Measurements from ENCODE around the gene GAB2. TPM values are rescaled to one million over a fixed set of nuclear protein-coding genes. Genes with fewer than 3 reads are reported as not detected.
"Not testable (repeated sequence)": the region's sequence is repeated elsewhere in the genome, so short reads cannot be mapped to it uniquely, and the experiment has no call there.

The GAB2 gene
- total RNA-seq, 1 donor from 2014 or later: 10.4 TPM

DNA sequence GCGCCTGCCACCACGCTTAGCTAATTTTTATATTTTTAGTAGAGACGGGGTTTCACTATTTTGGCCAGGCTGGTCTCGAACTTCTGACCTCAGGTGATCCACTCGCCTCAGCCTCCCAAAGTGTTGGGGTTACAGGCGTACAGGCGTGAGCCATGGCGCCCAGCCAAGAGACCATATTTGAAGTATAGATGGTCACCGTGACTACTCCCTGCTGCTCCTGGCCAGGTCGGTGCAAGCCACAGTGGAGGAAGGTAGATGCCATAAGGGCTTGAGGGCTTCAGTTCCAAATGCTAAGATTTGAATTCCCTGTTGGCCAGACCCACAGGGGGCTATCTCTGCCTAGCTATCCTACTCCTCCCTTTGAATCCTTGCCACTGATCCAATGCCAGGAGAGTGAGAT is 194.9 kb downstream of the GAB2 start:
- not testable (repeated sequence) for H3K4me1 ChIP-seq (ENCODE audit: control insufficient read depth in 3 of 3, insufficient read depth in 3 of 3, low read length in 3 of 3); H3K27me3 ChIP-seq (ENCODE audit: control insufficient read depth in 3 of 3, insufficient read depth in 3 of 3, low read length in 3 of 3); H3K27ac ChIP-seq (ENCODE audit: low read depth, low read length); H3K4me3 ChIP-seq (ENCODE audit: low read length in 3 of 3); H3K9ac ChIP-seq (ENCODE audit: low read depth in 1 of 3, low read length in 3 of 3); H3K9me3 ChIP-seq (ENCODE audit: control insufficient read depth in 3 of 3, low read length in 3 of 3)
- peaks cover 44 to 64% (median 64%) of the 10 kb centered on the region in 3 donors for H3K36me3 ChIP-seq (ENCODE audit: control insufficient read depth in 3 of 3, insufficient read depth in 3 of 3, low read length in 3 of 3)

DNA sequence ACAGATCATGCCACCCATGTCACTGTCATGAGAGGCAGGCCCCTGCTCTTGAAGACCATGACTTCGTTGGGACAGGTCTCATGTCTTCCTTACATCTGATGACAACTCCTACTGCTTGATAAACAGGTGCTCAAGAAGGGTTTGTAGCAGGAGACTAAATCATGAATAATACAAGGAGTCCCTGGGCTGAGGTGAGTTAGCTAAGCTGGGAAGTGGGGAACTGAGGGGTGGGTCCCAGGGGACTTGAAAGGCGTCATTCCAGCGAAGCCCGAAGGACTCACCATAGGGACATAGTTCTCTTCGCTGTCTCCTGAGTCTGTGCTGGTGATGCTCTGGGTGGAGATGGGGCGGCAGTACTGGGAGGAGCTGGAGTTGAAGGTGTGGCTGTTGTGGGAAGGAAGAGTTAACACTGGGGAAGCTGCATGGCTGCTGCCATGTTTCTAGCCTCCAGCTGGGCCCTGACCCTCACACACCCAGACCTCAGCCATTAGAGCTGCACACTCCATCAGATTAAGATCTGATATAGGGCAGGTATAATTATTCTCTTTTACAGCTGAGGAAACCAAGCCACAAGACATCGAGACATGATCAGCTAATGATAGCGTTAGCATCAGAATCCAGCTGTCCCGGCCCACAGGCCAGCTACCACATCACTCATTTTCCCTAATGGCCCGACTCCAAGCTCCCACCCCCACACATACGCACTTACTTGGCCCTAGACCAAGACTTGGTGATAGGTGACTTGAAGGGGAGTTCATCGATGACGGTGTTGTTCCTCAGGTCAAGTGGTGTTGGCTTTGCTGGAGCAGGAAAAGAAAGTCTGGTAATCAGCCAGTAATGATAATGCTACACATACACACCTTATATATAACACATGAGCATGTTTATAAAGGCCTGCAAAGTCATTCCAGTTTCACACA is 196.0 kb downstream of the GAB2 start:
- H3K9me3 ChIP-seq (ENCODE audit: control insufficient read depth in 3 of 3, low read length in 3 of 3): no peaks in the 10 kb centered on the region
- no peak overlapping the region for H3K4me3 ChIP-seq (ENCODE audit: low read length in 3 of 3)
- H3K27ac ChIP-seq (ENCODE audit: low read depth, low read length): no peak overlapping the region
- no peak overlapping the region for H3K9ac ChIP-seq (ENCODE audit: low read depth in 1 of 3, low read length in 3 of 3)
- peaks cover 47 to 68% (median 65%) of the 10 kb centered on the region in 3 donors for H3K36me3 ChIP-seq (ENCODE audit: control insufficient read depth in 3 of 3, insufficient read depth in 3 of 3, low read length in 3 of 3)
- H3K27me3 ChIP-seq (ENCODE audit: control insufficient read depth in 3 of 3, insufficient read depth in 3 of 3, low read length in 3 of 3): no peaks in the 10 kb centered on the region
- no peaks in the 10 kb centered on the region for H3K4me1 ChIP-seq (ENCODE audit: control insufficient read depth in 3 of 3, insufficient read depth in 3 of 3, low read length in 3 of 3)

DNA sequence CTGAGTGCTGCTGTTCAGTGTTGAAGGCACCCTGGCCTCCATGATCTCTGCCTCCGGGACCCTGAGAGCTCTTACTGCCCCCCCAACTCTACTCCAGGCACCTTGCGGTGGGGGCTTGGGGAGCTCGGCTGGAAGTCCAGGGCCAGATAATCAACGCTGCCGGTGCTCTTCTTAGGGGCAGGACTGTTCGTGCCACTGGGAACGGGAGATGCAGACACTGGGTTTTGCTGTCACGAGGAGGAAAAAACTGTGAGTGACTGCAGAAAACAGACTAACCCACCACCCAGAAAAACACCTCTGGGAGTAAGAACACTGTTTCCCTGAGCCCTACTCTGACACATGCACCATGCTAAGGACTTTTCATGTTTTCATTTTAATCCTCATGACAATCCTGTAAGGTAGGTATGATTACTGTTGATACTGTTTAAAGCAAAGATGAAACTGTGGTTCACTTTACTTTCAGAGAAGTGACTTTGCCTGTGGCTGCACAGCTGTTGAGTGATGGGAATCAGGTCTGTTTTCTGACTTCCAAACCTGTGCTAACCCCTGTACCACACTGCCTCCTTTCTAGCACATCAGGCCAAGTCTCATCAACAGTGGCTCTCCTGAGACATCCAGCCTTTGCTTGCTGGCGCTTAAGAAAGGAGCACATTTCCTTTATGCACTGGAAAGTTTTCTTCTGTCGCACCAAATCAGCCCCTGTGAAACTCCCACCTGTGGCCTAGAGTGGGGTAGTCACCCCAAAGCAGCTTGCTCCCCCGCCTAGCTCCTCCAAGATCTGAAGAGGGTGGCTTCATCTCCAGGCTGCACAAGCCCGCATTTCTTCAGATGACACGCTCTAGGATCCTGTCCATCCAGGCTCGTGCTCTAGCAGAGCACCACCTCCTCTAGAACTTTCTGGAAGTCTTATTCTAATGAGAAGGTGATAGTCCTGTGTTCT is 197.1 kb downstream of the GAB2 start:
- no peaks in the 10 kb centered on the region for H3K4me1 ChIP-seq (ENCODE audit: control insufficient read depth in 3 of 3, insufficient read depth in 3 of 3, low read length in 3 of 3)
- no peaks in the 10 kb centered on the region for H3K9me3 ChIP-seq (ENCODE audit: control insufficient read depth in 3 of 3, low read length in 3 of 3)
- H3K4me3 ChIP-seq (ENCODE audit: low read length in 3 of 3): no peak overlapping the region
- H3K27ac ChIP-seq (ENCODE audit: low read depth, low read length): no peak overlapping the region
- no peaks in the 10 kb centered on the region for H3K27me3 ChIP-seq (ENCODE audit: control insufficient read depth in 3 of 3, insufficient read depth in 3 of 3, low read length in 3 of 3)
- no peak overlapping the region for H3K9ac ChIP-seq (ENCODE audit: low read depth in 1 of 3, low read length in 3 of 3)
- peaks cover 54 to 66% (median 57%) of the 10 kb centered on the region in 3 donors for H3K36me3 ChIP-seq (ENCODE audit: control insufficient read depth in 3 of 3, insufficient read depth in 3 of 3, low read length in 3 of 3)

DNA sequence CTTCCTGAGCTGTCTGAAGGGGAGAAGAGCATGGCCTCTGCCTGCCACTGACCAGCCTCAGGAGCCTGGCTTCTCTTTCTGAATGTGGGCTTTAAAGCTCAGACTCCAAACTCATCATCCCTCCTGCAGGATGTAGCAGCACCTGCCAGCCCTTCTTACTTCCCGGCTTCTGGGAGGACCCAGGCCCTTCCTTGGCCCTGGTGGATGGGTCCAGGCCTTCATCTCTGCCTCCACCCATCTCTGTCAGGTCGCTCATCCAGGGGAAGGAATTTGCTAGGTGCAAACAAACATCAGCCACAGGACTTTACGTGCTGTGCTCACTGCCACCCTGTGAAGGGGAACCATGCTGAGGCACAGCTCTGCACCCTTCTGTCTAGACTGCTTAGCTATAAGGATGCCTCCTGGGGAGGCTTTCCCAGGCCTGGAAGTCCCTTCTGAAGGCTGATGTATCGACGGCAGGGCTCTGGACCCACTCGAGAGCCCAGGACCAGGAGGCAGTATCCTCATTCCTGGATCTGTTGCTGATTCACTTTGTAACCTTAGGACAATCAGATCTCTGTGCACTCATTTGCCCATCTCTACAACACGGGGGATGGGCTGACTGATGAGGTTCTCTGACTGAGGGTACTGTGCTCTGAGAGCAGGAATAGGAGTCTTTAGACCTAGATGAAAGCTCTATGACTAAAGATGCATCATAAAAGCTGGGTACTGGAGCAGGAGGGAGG is 198.0 kb downstream of the GAB2 start:
- Histone ChIP-seq H3K36me3 (ENCODE audit: control insufficient read depth in 3 of 3, insufficient read depth in 3 of 3, low read length in 3 of 3) (peaks cover 50 to 61% (median 53%) of the 10 kb centered on the region in 3 donors), H3K27ac (ENCODE audit: low read depth, low read length) (no peak overlapping the region), H3K4me3 (ENCODE audit: low read length in 3 of 3) (no peak overlapping the region), H3K9me3 (ENCODE audit: control insufficient read depth in 3 of 3, low read length in 3 of 3) (no peaks in the 10 kb centered on the region), H3K9ac (ENCODE audit: low read depth in 1 of 3, low read length in 3 of 3) (no peak overlapping the region), H3K27me3 (ENCODE audit: control insufficient read depth in 3 of 3, insufficient read depth in 3 of 3, low read length in 3 of 3) (no peaks in the 10 kb centered on the region), H3K4me1 (ENCODE audit: control insufficient read depth in 3 of 3, insufficient read depth in 3 of 3, low read length in 3 of 3) (no peaks in the 10 kb centered on the region)

DNA sequence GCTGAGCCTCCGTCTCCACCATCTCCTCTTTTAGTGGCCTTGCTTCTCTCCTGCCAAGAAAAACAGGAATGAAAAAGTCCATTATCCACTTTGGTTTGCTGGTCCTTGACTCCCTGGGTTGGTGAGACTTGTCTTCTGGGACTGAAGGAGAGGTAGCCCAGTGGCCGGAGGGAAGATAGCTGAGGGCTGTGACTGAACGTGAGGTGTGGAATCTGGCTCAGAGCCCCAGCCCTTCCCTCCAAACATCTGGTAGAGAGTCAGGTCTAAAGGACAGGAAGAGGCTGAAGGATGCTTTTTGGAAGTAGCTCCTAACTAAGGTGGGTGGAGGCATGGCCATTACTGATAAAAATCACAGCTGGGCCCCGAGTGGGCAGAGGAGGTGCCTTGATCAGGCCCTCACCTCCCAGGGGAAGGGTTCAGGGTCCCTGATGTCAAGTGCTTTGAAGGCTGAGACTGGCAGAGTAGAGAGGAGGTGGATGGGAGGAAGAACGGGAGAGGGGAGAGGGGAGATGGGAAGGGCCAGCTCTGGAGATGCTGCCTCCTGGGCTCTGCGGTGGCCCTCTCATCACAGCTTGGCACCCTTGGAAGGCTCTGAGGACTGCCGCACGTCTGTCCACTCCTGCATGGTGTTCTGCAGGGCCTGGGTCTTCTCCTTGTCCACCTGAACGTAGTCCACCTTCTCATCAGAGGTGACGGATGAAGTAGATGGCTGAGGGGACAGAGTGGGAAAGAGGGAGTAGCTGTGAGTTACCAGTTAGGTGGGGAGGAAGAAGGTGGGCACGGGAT is 198.7 kb downstream of the GAB2 start:
- H3K4me1 ChIP-seq (ENCODE audit: control insufficient read depth in 3 of 3, insufficient read depth in 3 of 3, low read length in 3 of 3): no peaks in the 10 kb centered on the region
- H3K27ac ChIP-seq (ENCODE audit: low read depth, low read length): no peak overlapping the region
- H3K36me3 ChIP-seq (ENCODE audit: control insufficient read depth in 3 of 3, insufficient read depth in 3 of 3, low read length in 3 of 3): peaks cover 44 to 56% (median 51%) of the 10 kb centered on the region in 3 donors

DNA sequence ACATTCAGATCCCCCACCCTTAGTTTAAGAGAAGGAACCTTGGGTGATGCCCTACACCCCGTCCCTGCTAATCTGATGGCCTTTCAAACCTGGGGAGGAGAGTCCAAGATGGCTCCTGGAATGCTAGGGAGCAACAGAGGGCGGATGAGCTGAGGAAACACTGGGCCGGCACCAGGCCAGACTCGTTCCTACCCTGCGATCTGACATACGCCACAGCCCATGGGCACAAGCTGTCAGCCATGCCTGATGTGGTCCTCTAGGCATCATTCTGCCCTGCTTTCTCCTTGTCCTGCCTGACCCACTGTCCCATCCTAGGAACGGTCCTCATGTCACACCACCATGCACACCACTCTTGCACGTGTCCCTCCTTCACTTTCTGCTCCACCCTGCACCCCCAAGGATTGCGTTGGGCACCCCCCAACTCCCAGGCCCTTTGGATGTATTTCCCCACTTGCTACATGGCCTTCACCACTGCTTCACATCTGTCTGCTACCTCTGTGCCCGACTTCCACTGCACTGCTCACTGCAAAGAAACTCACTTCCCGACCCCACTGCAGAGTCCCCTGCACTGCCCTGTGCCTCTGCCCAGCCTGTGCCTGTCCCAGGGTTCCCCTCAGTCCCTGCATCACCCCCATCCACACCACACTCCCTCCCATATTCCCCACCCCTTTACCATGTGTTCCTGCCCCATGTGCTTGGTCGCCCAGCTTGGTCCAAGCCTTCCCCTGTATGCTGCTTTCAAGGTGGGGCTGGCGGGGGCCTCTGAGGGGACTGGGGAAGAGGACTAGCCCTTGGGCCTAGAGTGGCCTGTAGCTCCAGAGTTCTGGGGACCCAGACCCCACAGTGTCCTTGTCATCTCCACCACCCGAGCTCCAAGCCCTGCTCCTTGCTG is 199.7 kb downstream of the GAB2 start:
- no peak overlapping the region for H3K27ac ChIP-seq (ENCODE audit: low read depth, low read length)
- no peaks in the 10 kb centered on the region for H3K27me3 ChIP-seq (ENCODE audit: control insufficient read depth in 3 of 3, insufficient read depth in 3 of 3, low read length in 3 of 3)
- no peaks in the 10 kb centered on the region for H3K9me3 ChIP-seq (ENCODE audit: control insufficient read depth in 3 of 3, low read length in 3 of 3)
- peaks cover 37 to 52% (median 51%) of the 10 kb centered on the region in 3 donors for H3K36me3 ChIP-seq (ENCODE audit: control insufficient read depth in 3 of 3, insufficient read depth in 3 of 3, low read length in 3 of 3)
- no peak overlapping the region for H3K4me3 ChIP-seq (ENCODE audit: low read length in 3 of 3)
- H3K4me1 ChIP-seq (ENCODE audit: control insufficient read depth in 3 of 3, insufficient read depth in 3 of 3, low read length in 3 of 3): peaks cover 0 to 2% (median 0%) of the 10 kb centered on the region in 3 donors
- H3K9ac ChIP-seq (ENCODE audit: low read depth in 1 of 3, low read length in 3 of 3): no peak overlapping the region

More for the DNA sequence above, 198.7 kb downstream of the GAB2 start:
- no peaks in the 10 kb centered on the region for H3K9me3 ChIP-seq (ENCODE audit: control insufficient read depth in 3 of 3, low read length in 3 of 3)
- H3K4me3 ChIP-seq (ENCODE audit: low read length in 3 of 3): no peak overlapping the region
- no peak overlapping the region for H3K9ac ChIP-seq (ENCODE audit: low read depth in 1 of 3, low read length in 3 of 3)
- H3K27me3 ChIP-seq (ENCODE audit: control insufficient read depth in 3 of 3, insufficient read depth in 3 of 3, low read length in 3 of 3): no peaks in the 10 kb centered on the region

DNA sequence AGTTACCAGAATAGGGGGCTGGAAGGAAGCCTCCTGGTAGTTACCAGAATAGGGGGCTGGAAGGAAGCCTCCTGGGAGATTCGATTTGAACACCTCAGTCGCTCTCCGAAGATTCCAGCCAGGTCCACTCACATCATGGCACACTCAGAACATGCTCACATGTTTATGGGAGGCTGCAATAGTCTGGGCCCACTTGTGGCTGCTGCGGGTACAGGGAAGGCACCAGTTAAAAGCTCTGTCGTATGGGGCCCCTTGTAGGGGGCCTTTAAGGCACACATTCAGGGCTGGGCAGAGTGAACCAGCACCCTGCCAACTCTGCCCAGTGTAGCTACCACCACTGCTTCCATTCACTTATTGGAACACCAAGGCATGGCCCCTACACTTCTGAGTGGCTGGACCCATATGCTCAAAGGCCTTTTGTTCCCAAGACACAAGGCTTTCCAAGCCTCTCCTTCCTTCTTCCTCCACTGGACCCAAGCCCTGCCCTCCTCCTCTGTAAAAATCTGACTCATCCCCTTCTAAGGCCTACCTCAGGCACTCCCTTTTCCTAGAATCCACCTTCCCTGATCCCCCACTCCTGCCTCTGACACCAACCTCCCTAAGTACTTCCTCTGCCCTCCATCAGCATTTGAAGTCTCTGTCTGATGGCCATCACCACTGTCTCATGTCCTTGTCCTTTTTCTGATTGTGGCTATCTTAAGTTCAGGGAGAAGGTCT is 200.9 kb downstream of the GAB2 start:
- Histone ChIP-seq H3K4me3 (ENCODE audit: low read length in 3 of 3) (no peak overlapping the region), H3K36me3 (ENCODE audit: control insufficient read depth in 3 of 3, insufficient read depth in 3 of 3, low read length in 3 of 3) (peaks cover 37 to 49% (median 46%) of the 10 kb centered on the region in 3 donors), H3K27ac (ENCODE audit: low read depth, low read length) (no peak overlapping the region), H3K9ac (ENCODE audit: low read depth in 1 of 3, low read length in 3 of 3) (no peak overlapping the region), H3K27me3 (ENCODE audit: control insufficient read depth in 3 of 3, insufficient read depth in 3 of 3, low read length in 3 of 3) (no peaks in the 10 kb centered on the region), H3K4me1 (ENCODE audit: control insufficient read depth in 3 of 3, insufficient read depth in 3 of 3, low read length in 3 of 3) (peaks cover 0 to 2% (median 0%) of the 10 kb centered on the region in 3 donors), H3K9me3 (ENCODE audit: control insufficient read depth in 3 of 3, low read length in 3 of 3) (no peaks in the 10 kb centered on the region)

DNA sequence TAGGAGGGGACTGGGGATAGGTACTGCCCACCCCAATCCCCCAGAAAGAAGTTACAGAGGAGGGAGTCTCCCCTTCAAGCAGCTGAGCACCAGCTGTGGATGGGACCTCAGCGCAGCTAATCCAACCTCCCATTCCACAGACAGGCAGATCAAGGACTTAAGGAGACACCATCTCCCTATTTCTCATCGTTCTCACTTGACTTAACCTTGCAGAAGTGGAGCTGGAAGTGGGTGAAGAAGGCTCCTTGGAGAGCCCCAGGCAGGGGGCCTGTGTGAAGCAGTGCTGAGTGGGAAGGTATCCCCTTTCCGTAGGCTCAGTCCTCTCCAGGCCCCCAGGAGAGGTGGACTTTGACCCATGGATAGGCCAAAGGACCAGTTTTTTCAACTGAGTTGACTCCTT is 201.6 kb downstream of the GAB2 start:
- H3K27ac ChIP-seq (ENCODE audit: low read depth, low read length): no peak overlapping the region
- H3K9me3 ChIP-seq (ENCODE audit: control insufficient read depth in 3 of 3, low read length in 3 of 3): no peaks in the 10 kb centered on the region
- H3K4me3 ChIP-seq (ENCODE audit: low read length in 3 of 3): no peak overlapping the region
- H3K9ac ChIP-seq (ENCODE audit: low read depth in 1 of 3, low read length in 3 of 3): no peak overlapping the region
- H3K4me1 ChIP-seq (ENCODE audit: control insufficient read depth in 3 of 3, insufficient read depth in 3 of 3, low read length in 3 of 3): peaks cover 0 to 2% (median 0%) of the 10 kb centered on the region in 3 donors
- no peaks in the 10 kb centered on the region for H3K27me3 ChIP-seq (ENCODE audit: control insufficient read depth in 3 of 3, insufficient read depth in 3 of 3, low read length in 3 of 3)
- H3K36me3 ChIP-seq (ENCODE audit: control insufficient read depth in 3 of 3, insufficient read depth in 3 of 3, low read length in 3 of 3): peaks cover 31 to 44% (median 39%) of the 10 kb centered on the region in 3 donors
